Immature natural killer cell (primary cell): ENCODE results near the gene FBXW4. TPM values are rescaled to one million over a fixed set of nuclear protein-coding genes. Genes with fewer than 3 reads are reported as not detected.

Source experiments
- DNase-seq, 3 donors: peaks; one replicate each; pipeline ENCODE4 v3.0.0; 2022; ENCODE audit warnings: mixed read lengths in 1 of 3
- H3K27ac Mint-ChIP-seq, 6 donors: one replicate each; pipeline ENCODE4 v1.8.0; 2020; ENCODE audit warnings: mixed read lengths in 6 of 6, mild to moderate bottlenecking in 5 of 6, inconsistent platforms in 4 of 6, moderate library complexity in 3 of 6
- H3K27me3 Mint-ChIP-seq, 3 donors: one replicate each; pipeline ENCODE4 v1.8.0; 2020 to 2021; ENCODE audit warnings: low read depth in 3 of 3, mild to moderate bottlenecking in 3 of 3, mixed read lengths in 3 of 3, moderate library complexity in 3 of 3, inconsistent platforms in 1 of 3
- H3K36me3 Mint-ChIP-seq, 3 donors: one replicate each; pipeline ENCODE4 v1.8.0; 2020; ENCODE audit warnings: mixed read lengths in 3 of 3, inconsistent platforms in 2 of 3, mild to moderate bottlenecking in 2 of 3
- H3K4me1 Mint-ChIP-seq, 2 donors: one replicate each; pipeline ENCODE4 v1.8.0; 2020; ENCODE audit warnings: inconsistent platforms in 2 of 2, mild to moderate bottlenecking in 2 of 2, mixed read lengths in 2 of 2, moderate library complexity in 1 of 2
- H3K4me3 Mint-ChIP-seq, 5 donors: one replicate each; pipeline ENCODE4 v1.8.0; 2020; ENCODE audit warnings: mild to moderate bottlenecking in 5 of 5, mixed read lengths in 5 of 5, inconsistent platforms in 3 of 5, moderate library complexity in 3 of 5
- H3K9me3 Mint-ChIP-seq, 6 donors: one replicate each; pipeline ENCODE4 v1.8.0; 2020; ENCODE audit warnings: mild to moderate bottlenecking in 6 of 6, mixed read lengths in 6 of 6, inconsistent platforms in 4 of 6, moderate library complexity in 3 of 6
- polyA plus RNA-seq, 3 donors: library from polyadenylated mRNA; unstranded; fragments of 300-500 nt; fragmentation: Illumina TruSeq; gene quantifications; one replicate each; pipeline ENCODE4 v1.2.3, GENCODE V29; 2021

The FBXW4 gene
- polyA plus RNA-seq, 3 donors from 2014 or later, result 3.8 to 9.7 (median 6.1) TPM

GRCh38 chr10:101575580-101576210 lies 119.3 kb downstream of the FBXW4 start:
- Mint-ChIP-seq H3K4me3 (no peak overlapping the region), H3K27me3 (peaks cover 0 to 3% (median 0%) of the 10 kb centered on the region in 3 donors), H3K9me3 (no peaks in the 10 kb centered on the region), H3K4me1 (peaks cover 0 to 2% of the 10 kb centered on the region in 2 donors), H3K27ac (peak overlapping the region in 1 of 6 donors; percentile 49), H3K36me3 (peaks cover 4 to 10% (median 5%) of the 10 kb centered on the region in 3 donors)
- DNase-seq, result no peak

GRCh38 chr10:101575091-101575490 lies 119.9 kb downstream of the FBXW4 start:
- Mint-ChIP-seq H3K9me3 (no peaks in the 10 kb centered on the region), H3K27me3 (peaks cover 0 to 3% (median 0%) of the 10 kb centered on the region in 3 donors), H3K27ac (no peak overlapping the region), H3K4me1 (peaks cover 0 to 3% of the 10 kb centered on the region in 2 donors), H3K4me3 (no peak overlapping the region), H3K36me3 (peaks cover 4 to 10% (median 5%) of the 10 kb centered on the region in 3 donors)
- no peak for DNase-seq

GRCh38 chr10:101573885-101574753 lies 120.9 kb downstream of the FBXW4 start:
- Mint-ChIP-seq H3K27ac (no peak overlapping the region), H3K36me3 (peaks cover 4 to 6% (median 5%) of the 10 kb centered on the region in 3 donors)

GRCh38 chr10:101572785-101573184 lies 122.2 kb downstream of the FBXW4 start:
- Mint-ChIP-seq H3K4me1 (peaks cover 0 to 7% of the 10 kb centered on the region in 2 donors), H3K36me3 (no peaks in the 10 kb centered on the region), H3K9me3 (no peaks in the 10 kb centered on the region), H3K27ac (no peak overlapping the region), H3K4me3 (peak overlapping the region in 1 of 5 donors; percentile 4), H3K27me3 (peaks cover 5 to 17% (median 9%) of the 10 kb centered on the region in 3 donors)
- DNase-seq, result no peak

More at GRCh38 chr10:101573885-101574753, 120.9 kb downstream of the FBXW4 start:
- Mint-ChIP-seq H3K4me3 (no peak overlapping the region), H3K27me3 (peaks cover 2 to 5% (median 3%) of the 10 kb centered on the region in 3 donors), H3K4me1 (peaks cover 0 to 7% of the 10 kb centered on the region in 2 donors), H3K9me3 (no peaks in the 10 kb centered on the region)
- no peak for DNase-seq

GRCh38 chr10:101572126-101572525 lies 122.8 kb downstream of the FBXW4 start:
- Mint-ChIP-seq H3K36me3 (peaks cover 0 to 3% (median 0%) of the 10 kb centered on the region in 3 donors), H3K27ac (no peak overlapping the region), H3K9me3 (no peaks in the 10 kb centered on the region), H3K4me1 (peaks cover 4 to 7% of the 10 kb centered on the region in 2 donors), H3K27me3 (peaks cover 5 to 22% (median 11%) of the 10 kb centered on the region in 3 donors), H3K4me3 (no peak overlapping the region)
- no peak for DNase-seq

GRCh38 chr10:101571271-101571925 lies 123.6 kb downstream of the FBXW4 start:
- no peak for DNase-seq
- H3K27me3 Mint-ChIP-seq, result peaks cover 7 to 22% (median 11%) of the 10 kb centered on the region in 3 donors
- no peak overlapping the region for H3K27ac Mint-ChIP-seq
- H3K36me3 Mint-ChIP-seq, result peaks cover 0 to 3% (median 0%) of the 10 kb centered on the region in 3 donors
- peaks cover 9 to 10% of the 10 kb centered on the region in 2 donors for H3K4me1 Mint-ChIP-seq
- H3K9me3 Mint-ChIP-seq, result no peaks in the 10 kb centered on the region
- peak overlapping the region in 2 of 5 donors; percentile 18 to 62 for H3K4me3 Mint-ChIP-seq

GRCh38 chr10:101570428-101571270 lies 124.3 kb downstream of the FBXW4 start:
- Mint-ChIP-seq H3K36me3 (peaks cover 0 to 3% (median 0%) of the 10 kb centered on the region in 3 donors), H3K4me3 (peak overlapping the region in 4 of 5 donors; percentile 41 to 75 (median 60)), H3K27ac (no peak overlapping the region), H3K9me3 (no peaks in the 10 kb centered on the region), H3K27me3 (peaks cover 10 to 22% (median 15%) of the 10 kb centered on the region in 3 donors), H3K4me1 (peaks cover 9 to 12% of the 10 kb centered on the region in 2 donors)
- no peak for DNase-seq

GRCh38 chr10:101569622-101570427 lies 125.1 kb downstream of the FBXW4 start:
- DNase-seq, result peak; percentile 77 to 82 (median 77)
- Mint-ChIP-seq H3K27ac (no peak overlapping the region), H3K4me3 (peak overlapping the region; percentile 53 to 75 (median 59)), H3K9me3 (no peaks in the 10 kb centered on the region), H3K36me3 (peaks cover 0 to 3% (median 0%) of the 10 kb centered on the region in 3 donors), H3K4me1 (peaks cover 9 to 12% of the 10 kb centered on the region in 2 donors), H3K27me3 (peaks cover 12 to 27% (median 15%) of the 10 kb centered on the region in 3 donors)

GRCh38 chr10:101569323-101569621 lies 125.7 kb downstream of the FBXW4 start:
- peaks cover 9 to 12% of the 10 kb centered on the region in 2 donors for H3K4me1 Mint-ChIP-seq
- peak overlapping the region; percentile 29 to 75 (median 44) for H3K4me3 Mint-ChIP-seq
- DNase-seq, result no peak
- H3K27ac Mint-ChIP-seq, result no peak overlapping the region
- peaks cover 12 to 27% (median 15%) of the 10 kb centered on the region in 3 donors for H3K27me3 Mint-ChIP-seq
- peaks cover 0 to 3% (median 0%) of the 10 kb centered on the region in 3 donors for H3K36me3 Mint-ChIP-seq
- no peaks in the 10 kb centered on the region for H3K9me3 Mint-ChIP-seq

- Mint-ChIP-seq H3K4me1 (peaks cover 9 to 12% of the 10 kb centered on the region in 2 donors), H3K4me3 (peak overlapping the region in 2 of 5 donors; percentile 21 to 51), H3K27me3 (peaks cover 15 to 27% (median 15%) of the 10 kb centered on the region in 3 donors), H3K9me3 (no peaks in the 10 kb centered on the region), H3K27ac (no peak overlapping the region), H3K36me3 (peaks cover 0 to 3% (median 0%) of the 10 kb centered on the region in 3 donors)
- no peak for DNase-seq
Observed at GRCh38 chr10:101568054-101568745, 126.8 kb downstream of the FBXW4 start.

- no peak for DNase-seq
- Mint-ChIP-seq H3K27ac (peak overlapping the region in 1 of 6 donors; percentile 15), H3K4me1 (peaks cover 9 to 12% of the 10 kb centered on the region in 2 donors), H3K4me3 (peak overlapping the region in 3 of 5 donors; percentile 10 to 52 (median 26)), H3K36me3 (peaks cover 0 to 3% (median 0%) of the 10 kb centered on the region in 3 donors), H3K9me3 (no peaks in the 10 kb centered on the region), H3K27me3 (peaks cover 15 to 29% (median 15%) of the 10 kb centered on the region in 3 donors)
Observed at GRCh38 chr10:101567165-101568006, 127.6 kb downstream of the FBXW4 start.
